GM23248 (cell line): Measurements from ENCODE around the gene MINDY3.

Experiments used
- EZH2 ChIP-seq: fragments of 200-600 bp; sonication (generic); IDR thresholded peaks from 2 replicates; pipeline ENCODE4 v1.6.1; 2018; ENCODE audit warnings: antibody characterized with exemption, mild to moderate bottlenecking; ENCODE audit not compliant: insufficient read depth, poor library complexity, severe bottlenecking
- EZH2phosphoT487 ChIP-seq: fragments of 200-600 bp; sonication (generic); IDR thresholded peaks from 2 replicates; pipeline ENCODE4 v1.6.1; 2018; ENCODE audit warnings: antibody characterized with exemption, moderate library complexity, mild to moderate bottlenecking, low read depth; ENCODE audit not compliant: insufficient read depth

DNA sequence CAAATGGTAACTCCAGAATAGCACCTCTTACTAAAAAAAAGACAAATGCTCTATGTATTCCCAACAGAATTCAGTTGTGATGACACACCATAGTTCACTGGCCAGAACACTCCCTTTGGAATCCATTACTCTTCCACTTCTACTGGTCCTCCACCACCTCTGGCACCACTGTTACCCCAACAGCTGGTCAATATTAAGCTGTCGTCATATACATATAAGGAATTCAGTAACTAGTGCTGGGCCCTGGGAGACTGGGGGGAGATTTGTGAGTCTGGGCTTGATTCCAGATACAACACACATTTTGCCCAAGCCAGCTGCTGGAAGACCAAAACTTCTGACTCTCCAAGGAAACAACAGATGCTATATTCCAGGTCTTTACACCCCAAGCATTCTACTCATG lies 114.6 kb downstream of the MINDY3 start:
- TF ChIP-seq EZH2 (no peak), EZH2phosphoT487 (no peak)
